Stimulated activated CD8-positive, alpha-beta memory T cell treated with anti-CD3 and anti-CD28 coated beads, Interleukin-4, amount 100 ng/mL, for 48 hours (primary cell): ENCODE data around the gene SBNO1.
"Not testable (repeated sequence)": the region's sequence is repeated elsewhere in the genome, so short reads cannot be mapped to it uniquely, and the experiment has no call there.

Source experiments
- DNase-seq: peaks from one replicate; pipeline ENCODE4 v3.0.0-alpha.2; 2020

SBNO1 gene

GRCh38 chr12:123336530-123336929 is 28.1 kb downstream of the SBNO1 start:
- DNase-seq = no peak

- no peak for DNase-seq
Measured at GRCh38 chr12:123335490-123335889, 29.2 kb downstream of the SBNO1 start.

- DNase-seq = no peak
Measured at GRCh38 chr12:123329799-123330198, 34.8 kb downstream of the SBNO1 start.

GRCh38 chr12:123319826-123320225 is 44.8 kb downstream of the SBNO1 start:
- no peak for DNase-seq

GRCh38 chr12:123319273-123319672 is 45.4 kb downstream of the SBNO1 start:
- DNase-seq = no peak

GRCh38 chr12:123313046-123313445 is 51.6 kb downstream of the SBNO1 start:
- DNase-seq = not testable (repeated sequence)

GRCh38 chr12:123306200-123306599 is 58.4 kb downstream of the SBNO1 start:
- DNase-seq = no peak

- DNase-seq = no peak
Measured at GRCh38 chr12:123305136-123305535, 59.5 kb downstream of the SBNO1 start.

GRCh38 chr12:123293178-123293760 is 71.4 kb downstream of the SBNO1 start:
- no peak for DNase-seq

- DNase-seq = no peak
Measured at GRCh38 chr12:123289911-123290310, 74.7 kb downstream of the SBNO1 start.

GRCh38 chr12:123288751-123289346 is 75.8 kb downstream of the SBNO1 start:
- DNase-seq = no peak

GRCh38 chr12:123286652-123287373 is 77.8 kb downstream of the SBNO1 start:
- no peak for DNase-seq

- no peak for DNase-seq
Measured at GRCh38 chr12:123284669-123285068, 80.0 kb downstream of the SBNO1 start.

- no peak for DNase-seq
Measured at GRCh38 chr12:123283461-123283860, 81.2 kb downstream of the SBNO1 start.

- DNase-seq = no peak
Measured at GRCh38 chr12:123282111-123282510, 82.5 kb downstream of the SBNO1 start.

- no peak for DNase-seq
Measured at GRCh38 chr12:123280971-123281370, 83.7 kb downstream of the SBNO1 start.

- DNase-seq = no peak
Measured at GRCh38 chr12:123278101-123278627, 86.5 kb downstream of the SBNO1 start.

- DNase-seq = no peak
Measured at GRCh38 chr12:123273166-123273565, 91.5 kb downstream of the SBNO1 start.

- DNase-seq = peak; percentile 84
Measured at GRCh38 chr12:123271001-123271668, 93.5 kb downstream of the SBNO1 start.

GRCh38 chr12:123270214-123271000 is 94.2 kb downstream of the SBNO1 start:
- peak; percentile 48 for DNase-seq

- no peak for DNase-seq
Measured at GRCh38 chr12:123269896-123270213, 94.8 kb downstream of the SBNO1 start.

GRCh38 chr12:123269395-123269892 is 95.2 kb downstream of the SBNO1 start:
- DNase-seq = peak; percentile 58

GRCh38 chr12:123268850-123269249 is 95.8 kb downstream of the SBNO1 start:
- DNase-seq = no peak
